GM18526 (cell line): ENCODE measurements around the gene ZNF664.

Source experiments
- POLR2A ChIP-seq: IDR thresholded peaks from 3 replicates; pipeline ENCODE4 v1.6.1; 2011; ENCODE audit not compliant: insufficient read length; ENCODE audit errors: extremely low read depth

Gene ZNF664

GRCh38 chr12:123963821-123964220 lies 9.2 kb upstream of the ZNF664 start:
- TF ChIP-seq POLR2A, result no peak

GRCh38 chr12:123965382-123965781 lies 7.6 kb upstream of the ZNF664 start:
- no peak for TF ChIP-seq POLR2A

GRCh38 chr12:123966596-123966995 lies 6.4 kb upstream of the ZNF664 start:
- no peak for TF ChIP-seq POLR2A

- no peak for TF ChIP-seq POLR2A
Measured at GRCh38 chr12:123967121-123967586, 5.9 kb upstream of the ZNF664 start.

GRCh38 chr12:123971449-123971769 lies 1.6 kb upstream of the ZNF664 start:
- TF ChIP-seq POLR2A, result no peak

- no peak for TF ChIP-seq POLR2A
Measured at GRCh38 chr12:123971770-123972456, 1.1 kb upstream of the ZNF664 start.

- TF ChIP-seq POLR2A, result no peak
Measured at GRCh38 chr12:123973552-123974341, 732 bp downstream of the ZNF664 start.

- no peak for TF ChIP-seq POLR2A
Measured at GRCh38 chr12:123976227-123976826, 3.3 kb downstream of the ZNF664 start.

GRCh38 chr12:123979566-123979965 lies 6.6 kb downstream of the ZNF664 start:
- no peak for TF ChIP-seq POLR2A

- no peak for TF ChIP-seq POLR2A
Measured at GRCh38 chr12:123982269-123982668, 9.3 kb downstream of the ZNF664 start.

- no peak for TF ChIP-seq POLR2A
Measured at GRCh38 chr12:123983822-123984485, 10.9 kb downstream of the ZNF664 start.

- no peak for TF ChIP-seq POLR2A
Measured at GRCh38 chr12:123984903-123985302, 11.9 kb downstream of the ZNF664 start.

GRCh38 chr12:123986374-123986965 lies 13.5 kb downstream of the ZNF664 start:
- TF ChIP-seq POLR2A, result no peak

- no peak for TF ChIP-seq POLR2A
Measured at GRCh38 chr12:123987022-123987421, 14.0 kb downstream of the ZNF664 start.

- TF ChIP-seq POLR2A, result no peak
Measured at GRCh38 chr12:123989168-123989567, 16.2 kb downstream of the ZNF664 start.
